H1 (cell line): ENCODE data around the gene PPIA. TPM values are rescaled to one million over a fixed set of nuclear protein-coding genes. Genes with fewer than 3 reads are reported as not detected.

ENCODE experiments used
- CTCF ChIA-PET: fragments of 300-600 bp; sonication (Branson Sonifier 250); formaldehyde crosslinking; loops from one replicate; lab custom pipeline; 2021; ENCODE audit not compliant: partially characterized antibody; lab: Charles Lee
- POLR2A ChIA-PET: fragments of 300-600 bp; sonication (Branson Sonifier 250); formaldehyde crosslinking; loops from one replicate; lab custom pipeline; 2021; ENCODE audit warnings: inconsistent platforms; ENCODE audit not compliant: partially characterized antibody; lab: Charles Lee
- DNase-seq, 2 experiments: peaks; one replicate each; pipeline versions ENCODE4 v3.0.0 to v3.0.0-alpha.2; 2010 to 2022; ENCODE audit warnings: low spot score in 2 of 2, low read depth in 1 of 2, mixed read lengths in 1 of 2
- FAIRE-seq: peaks from 2 replicates; lab custom pipeline; 2011; peaks lifted over from hg19 to GRCh38; lab: Jason Lieb, UNC
- H2AFZ ChIP-seq: 2 replicates; pipeline ENCODE4 v1.8.1; 2012; ENCODE audit warnings: low read length, inconsistent platforms
- H2AK5ac ChIP-seq: 2 replicates; pipeline ENCODE4 v1.6.1; 2013; ENCODE audit warnings: low read depth, low read length
- H2BK120ac ChIP-seq: replicated peaks from 2 replicates; pipeline ENCODE3; 2013; ENCODE audit warnings: low read depth, low read length, inconsistent platforms
- H2BK12ac ChIP-seq: 2 replicates; pipeline ENCODE4 v1.6.1; 2013; ENCODE audit warnings: low read depth, low read length
- H2BK15ac ChIP-seq: 2 replicates; pipeline ENCODE4 v1.6.1; 2013; ENCODE audit warnings: low read length
- H2BK20ac ChIP-seq: 2 replicates; pipeline ENCODE4 v1.6.1; 2013; ENCODE audit warnings: low read length
- H2BK5ac ChIP-seq: 2 replicates; pipeline ENCODE4 v1.6.1; 2013; ENCODE audit warnings: low read depth, low read length
- H3K14ac ChIP-seq: 2 replicates; pipeline ENCODE4 v1.6.1; 2013; ENCODE audit warnings: inconsistent platforms; ENCODE audit not compliant: insufficient read length
- H3K18ac ChIP-seq: 2 replicates; pipeline ENCODE4 v1.6.1; 2013; ENCODE audit warnings: low read length; ENCODE audit errors: extremely low read depth
- H3K23ac ChIP-seq: 2 replicates; pipeline ENCODE4 v1.6.1; 2013; ENCODE audit warnings: inconsistent platforms; ENCODE audit not compliant: insufficient read length
- H3K23me2 ChIP-seq: 2 replicates; pipeline ENCODE4 v1.6.1; 2013; ENCODE audit warnings: low read depth, low read length
- H3K27ac ChIP-seq: 2 replicates; pipeline ENCODE4 v1.6.1; 2011; ENCODE audit warnings: low read depth, low read length, inconsistent platforms
- H3K27me3 ChIP-seq, 4 experiments: replicated peaks in 1 of 4; 1 replicate in 1 of 4; 2 replicates in 3 of 4; pipeline versions ENCODE4 v1.6.1 to v1.8.1; 2011 to 2013; ENCODE audit warnings: low read length in 3 of 4, mild to moderate bottlenecking in 3 of 4, inconsistent platforms in 2 of 4, mixed read lengths in 2 of 4, moderate library complexity in 1 of 4; ENCODE audit not compliant: control insufficient read depth in 3 of 4, insufficient read depth in 3 of 4; ENCODE audit errors: extremely low read depth in 1 of 4
- H3K36me3 ChIP-seq, 4 experiments: 2 replicates each; pipeline versions ENCODE4 v1.6.1 to v1.8.1; 2011 to 2013; ENCODE audit warnings: mild to moderate bottlenecking in 4 of 4, low read length in 3 of 4, moderate library complexity in 2 of 4, control low read depth in 1 of 4, inconsistent platforms in 1 of 4; ENCODE audit not compliant: insufficient read depth in 4 of 4, control insufficient read depth in 2 of 4
- H3K4ac ChIP-seq: replicated peaks from 2 replicates; pipeline ENCODE3; 2013; ENCODE audit warnings: low read length, low read depth, mixed read lengths, inconsistent platforms; ENCODE audit not compliant: insufficient read length
- H3K4me1 ChIP-seq, 4 experiments: replicated peaks in 1 of 4; 1 replicate in 1 of 4; 2 replicates in 3 of 4; pipeline versions ENCODE4 v1.6.1 to v1.8.1; 2011 to 2013; ENCODE audit warnings: low read length in 3 of 4, inconsistent platforms in 2 of 4, mixed read lengths in 1 of 4; ENCODE audit not compliant: insufficient read depth in 4 of 4, control insufficient read depth in 3 of 4
- H3K4me2 ChIP-seq, 2 experiments: 2 replicates each; pipeline versions ENCODE4 v1.6.1 to v1.8.1; 2011 to 2013; ENCODE audit warnings: low read depth in 2 of 2, low read length in 2 of 2, control low read depth in 1 of 2, inconsistent platforms in 1 of 2, mild to moderate bottlenecking in 1 of 2; ENCODE audit not compliant: insufficient read depth in 1 of 2
- H3K4me3 ChIP-seq, 4 experiments: fragments of 200-600, 300-600 bp in 1 of 4; sonication (generic), shearing (Covaris generic), sonication (Bioruptor Twin) in 1 of 4; 2 replicates each; pipeline versions ENCODE4 v1.5.1 to v1.8.1; 2011 to 2016; ENCODE audit warnings: low read length in 4 of 4, low read depth in 3 of 4, control low read depth in 2 of 4, inconsistent platforms in 2 of 4, mild to moderate bottlenecking in 2 of 4, mixed read lengths in 1 of 4, moderate library complexity in 1 of 4; ENCODE audit not compliant: insufficient read depth in 2 of 4; ENCODE audit errors: extremely low read depth in 1 of 4
- H3K56ac ChIP-seq: replicated peaks from 2 replicates; pipeline ENCODE3; 2013; ENCODE audit warnings: low read depth, mild to moderate bottlenecking, mixed read lengths, low read length, inconsistent platforms; ENCODE audit not compliant: insufficient read length
- H3K79me1 ChIP-seq: 2 replicates; pipeline ENCODE4 v1.6.1; 2013; ENCODE audit warnings: low read depth, low read length, control low read depth
- H3K79me2 ChIP-seq, 2 experiments: 2 replicates each; pipeline versions ENCODE4 v1.6.1 to v1.8.1; 2012 to 2013; ENCODE audit warnings: low read length in 2 of 2, mild to moderate bottlenecking in 2 of 2, inconsistent platforms in 1 of 2; ENCODE audit not compliant: insufficient read depth in 2 of 2, control insufficient read depth in 1 of 2
- H3K9ac ChIP-seq, 4 experiments: replicated peaks in 1 of 4; 1 replicate in 1 of 4; 2 replicates in 3 of 4; pipeline versions ENCODE4 v1.6.1 to v1.8.1; 2011 to 2013; ENCODE audit warnings: low read depth in 3 of 4, low read length in 3 of 4, control low read depth in 2 of 4, mild to moderate bottlenecking in 2 of 4, moderate library complexity in 2 of 4, inconsistent platforms in 1 of 4; ENCODE audit errors: extremely low read depth in 1 of 4
- H3K9me3 ChIP-seq, 2 experiments: 2 replicates each; pipeline versions ENCODE4 v1.6.1 to v1.8.1; 2012 to 2013; ENCODE audit warnings: mild to moderate bottlenecking in 2 of 2, moderate library complexity in 2 of 2, control low read depth in 1 of 2, inconsistent platforms in 1 of 2, low read depth in 1 of 2, low read length in 1 of 2, mixed read lengths in 1 of 2; ENCODE audit not compliant: insufficient read depth in 2 of 2
- H4K20me1 ChIP-seq, 2 experiments: replicated peaks in 1 of 2; 2 replicates each; pipeline versions ENCODE3 to v1.8.1; 2011 to 2013; ENCODE audit warnings: inconsistent platforms in 2 of 2, low read length in 2 of 2, mild to moderate bottlenecking in 1 of 2; ENCODE audit not compliant: insufficient read depth in 2 of 2, control insufficient read depth in 1 of 2
- H4K5ac ChIP-seq: 2 replicates; pipeline ENCODE4 v1.6.1; 2013; ENCODE audit warnings: low read length, low read depth, mixed read lengths, inconsistent platforms; ENCODE audit not compliant: insufficient read length
- H4K8ac ChIP-seq: 2 replicates; pipeline ENCODE4 v1.8.0; 2013; ENCODE audit warnings: mild to moderate bottlenecking, moderate library complexity, low read length, inconsistent platforms; ENCODE audit not compliant: insufficient read depth; ENCODE audit errors: extremely low read depth
- H4K91ac ChIP-seq: replicated peaks from 2 replicates; pipeline ENCODE3; 2013; ENCODE audit warnings: low read length, mixed read lengths, inconsistent platforms; ENCODE audit not compliant: insufficient read length
- BRCA1 ChIP-seq: IDR thresholded peaks from 2 replicates; pipeline ENCODE4 v1.6.1; 2012; ENCODE audit warnings: low read depth, low read length, improper control_type of control experiment
- CHD1 ChIP-seq: IDR thresholded peaks from 2 replicates; pipeline ENCODE4 v1.6.1; 2012; ENCODE audit warnings: low read depth, low read length, improper control_type of control experiment
- EGR1 ChIP-seq: IDR thresholded peaks from 2 replicates; pipeline ENCODE4 v1.6.1; 2011; ENCODE audit warnings: low read depth, low read length, borderline replicate concordance
- RXRA ChIP-seq: IDR thresholded peaks from 2 replicates; pipeline ENCODE4 v1.6.1; 2011; ENCODE audit warnings: low read depth, mild to moderate bottlenecking, low read length, moderate library complexity; ENCODE audit not compliant: insufficient read depth
- SAP30 ChIP-seq: fragments of 300-600 bp; sonication (generic); IDR thresholded peaks from 2 replicates; pipeline ENCODE4 v1.7.1; 2012; ENCODE audit warnings: low read length, moderate library complexity, mild to moderate bottlenecking, inconsistent platforms; ENCODE audit not compliant: insufficient read depth, insufficient replicate concordance
- SIX5 ChIP-seq: IDR thresholded peaks from 2 replicates; pipeline ENCODE4 v1.6.1; 2011; ENCODE audit warnings: mild to moderate bottlenecking, low read depth, low read length
- SP1 ChIP-seq: IDR thresholded peaks from 2 replicates; pipeline ENCODE4 v1.6.1; 2011; ENCODE audit warnings: low read depth, low read length
- SRF ChIP-seq: IDR thresholded peaks from 2 replicates; pipeline ENCODE4 v1.6.1; 2011; ENCODE audit warnings: mild to moderate bottlenecking, low read depth, low read length, moderate library complexity
- TAF1 ChIP-seq: IDR thresholded peaks from 2 replicates; pipeline ENCODE4 v1.6.1; 2011; ENCODE audit warnings: mild to moderate bottlenecking, low read depth, low read length
- YY1 ChIP-seq: IDR thresholded peaks from 2 replicates; pipeline ENCODE4 v1.6.1; 2011; ENCODE audit warnings: low read depth, mild to moderate bottlenecking, low read length
- WGBS, 2 experiments: shearing (Covaris generic) in 1 of 2; methylation state at CpG; one replicate each; pipeline versions ENCODE4 v1.1.6 to v1.1.7; 2013 to 2015; ENCODE audit warnings: low lambda C conversion rate in 2 of 2, mixed read lengths in 2 of 2, inconsistent platforms in 1 of 2, low coverage in 1 of 2, missing lambda C conversion rate in 1 of 2; ENCODE audit not compliant: insufficient replicate concordance in 2 of 2, insufficient coverage in 1 of 2, insufficient read length in 1 of 2; ENCODE audit errors: extremely low coverage in 1 of 2, missing lambda C conversion rate in 1 of 2; 5-methylcytosine and 5-hydroxymethylcytosine counted together
- polyA plus RNA-seq, 7 experiments: library from polyadenylated mRNA; depleted of rRNA in 3 of 7; stranded (reverse) in 5 of 7; unstranded in 2 of 7; fragments of >200 nt in 5 of 7; fragments of 200-250 nt in 2 of 7; gene quantifications; 1 replicate in 5 of 7; 2 replicates in 1 of 7; 4 replicates in 1 of 7; pipeline versions ENCODE4 v1.2.1 to v1.2.3, GENCODE V29; 2011 to 2013; ENCODE audit warnings: missing spikeins in 2 of 7, mixed read lengths in 2 of 7
- total RNA-seq: library from RNA; stranded (reverse); fragmentation: NEBNext Ultra II Directional; extraction: Animal tissue kit (Norgen Biotek cat#: 25700); gene quantifications from 2 replicates; pipeline ENCODE4 v1.2.1, GENCODE V29; 2021

PPIA gene
- total and polyA plus RNA-seq, 2 of the 8 experiments (the other 6 are each of a cell fraction or from before 2014, with no cell fraction given), result 2,865 to 5,394 TPM

GRCh38 chr7:44819292-44819691, 22.8 kb downstream of the PPIA start:
- no peak overlapping the region for H3K23ac ChIP-seq
- no peak overlapping the region for H3K4ac ChIP-seq
- H2BK12ac ChIP-seq, result no peak overlapping the region
- no peaks in the 10 kb centered on the region for H4K20me1 ChIP-seq
- FAIRE-seq (no peak), DNase-seq (no peak)
- CTCF ChIA-PET, result interaction anchor here (0.7 to 2.0 kb wide), 3 partner anchors 9 to 103 kb away, joined by 4 to 6 read pairs (median 4); no protein-coding TSS in a partner anchor
- no peaks in the 10 kb centered on the region for H3K23me2 ChIP-seq
- no peaks in the 10 kb centered on the region for H3K4me1 ChIP-seq
- H3K9me3 ChIP-seq, result no peaks in the 10 kb centered on the region
- H3K9ac ChIP-seq, result no peak overlapping the region
- H4K5ac ChIP-seq, result no peak overlapping the region
- no peak overlapping the region for H3K18ac ChIP-seq
- H2BK120ac ChIP-seq, result no peak overlapping the region
- POLR2A ChIA-PET, result interaction anchor here (0.8 to 3.8 kb wide), 7 partner anchors 9 to 66 kb away, joined by 3 to 20 read pairs (median 4); no protein-coding TSS in a partner anchor
- no peak overlapping the region for H2BK15ac ChIP-seq
- H2BK20ac ChIP-seq, result no peak overlapping the region
- no peak overlapping the region for H3K4me3 ChIP-seq
- TF ChIP-seq SIX5 (no peak), TAF1 (no peak), RXRA (no peak), SRF (no peak), CHD1 (no peak), SP1 (no peak), EGR1 (no peak), BRCA1 (no peak), YY1 (no peak), SAP30 (no peak)
- H3K36me3 ChIP-seq, result no peaks in the 10 kb centered on the region
- no peak overlapping the region for H3K27ac ChIP-seq
- H3K14ac ChIP-seq, result no peak overlapping the region
- no peak overlapping the region for H3K56ac ChIP-seq
- no peak overlapping the region for H4K91ac ChIP-seq
- no peaks in the 10 kb centered on the region for H3K79me2 ChIP-seq
- 93% methylated on average over 2 of the region's 2 CpGs; no CpG with 5 or more reads in 1 of the 2 experiments for WGBS, 2 experiments
- H2BK5ac ChIP-seq, result no peak overlapping the region
- no peak overlapping the region for H2AK5ac ChIP-seq
- H3K79me1 ChIP-seq, result no peaks in the 10 kb centered on the region; the same call in 1 of the 2 replicates
- no peak overlapping the region for H3K4me2 ChIP-seq
- H3K27me3 ChIP-seq, result no peaks in the 10 kb centered on the region
- H2AFZ ChIP-seq, result no peak overlapping the region
- H4K8ac ChIP-seq, result no peak overlapping the region
